ENCODE data around the gene NARF. TPM values are rescaled to one million over a fixed set of nuclear protein-coding genes. Genes with fewer than 3 reads are reported as not detected.

The NARF gene
- total RNA-seq, 3 donors from 2014 or later, result 31.9 to 59.5 (median 44.9) TPM

DNA sequence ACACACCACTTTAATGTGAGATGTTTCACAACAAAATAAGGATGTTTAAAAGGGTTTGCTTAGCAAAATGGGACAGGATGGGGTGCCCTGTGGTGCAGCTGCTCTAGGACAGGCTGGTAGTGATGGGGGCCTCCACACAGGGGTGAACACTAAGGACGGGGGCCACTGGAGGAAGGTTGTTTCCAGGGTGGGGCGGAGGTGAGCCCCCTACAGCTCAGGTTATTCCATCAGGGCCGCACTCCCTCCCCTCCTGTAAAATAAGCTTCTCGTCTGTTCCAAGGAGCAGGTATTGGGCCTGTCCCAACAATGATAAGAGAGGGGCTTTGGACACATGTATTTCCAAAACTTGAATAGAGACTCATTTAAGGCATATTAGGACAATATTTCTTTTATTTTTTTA, 42.3 kb upstream of the NARF start:
- Histone ChIP-seq H3K4me3 (no peak overlapping the region), H3K27ac (no peak overlapping the region), H3K4me1 (peaks cover 2 to 6% of the 10 kb centered on the region in 2 donors), H3K27me3 (no peaks in the 10 kb centered on the region), H3K9me3 (no peaks in the 10 kb centered on the region), H3K36me3 (no peaks in the 10 kb centered on the region)
- TF ChIP-seq, protein P1, sequence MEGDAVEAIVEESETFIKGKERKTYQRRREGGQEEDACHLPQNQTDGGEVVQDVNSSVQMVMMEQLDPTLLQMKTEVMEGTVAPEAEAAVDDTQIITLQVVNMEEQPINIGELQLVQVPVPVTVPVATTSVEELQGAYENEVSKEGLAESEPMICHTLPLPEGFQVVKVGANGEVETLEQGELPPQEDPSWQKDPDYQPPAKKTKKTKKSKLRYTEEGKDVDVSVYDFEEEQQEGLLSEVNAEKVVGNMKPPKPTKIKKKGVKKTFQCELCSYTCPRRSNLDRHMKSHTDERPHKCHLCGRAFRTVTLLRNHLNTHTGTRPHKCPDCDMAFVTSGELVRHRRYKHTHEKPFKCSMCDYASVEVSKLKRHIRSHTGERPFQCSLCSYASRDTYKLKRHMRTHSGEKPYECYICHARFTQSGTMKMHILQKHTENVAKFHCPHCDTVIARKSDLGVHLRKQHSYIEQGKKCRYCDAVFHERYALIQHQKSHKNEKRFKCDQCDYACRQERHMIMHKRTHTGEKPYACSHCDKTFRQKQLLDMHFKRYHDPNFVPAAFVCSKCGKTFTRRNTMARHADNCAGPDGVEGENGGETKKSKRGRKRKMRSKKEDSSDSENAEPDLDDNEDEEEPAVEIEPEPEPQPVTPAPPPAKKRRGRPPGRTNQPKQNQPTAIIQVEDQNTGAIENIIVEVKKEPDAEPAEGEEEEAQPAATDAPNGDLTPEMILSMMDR (IDR thresholded peaks at IDR 0.05), result no peak
- no peak for TF ChIP-seq POLR2AphosphoS5 (IDR thresholded peaks at IDR 0.05)
- TF ChIP-seq POLR2A (IDR thresholded peaks at IDR 0.05), result no peak
- intact Hi-C loops (cut with DNase I; ENCODE audit: low total_unique reads), result loop anchor here (10.0 kb wide), 2 partner anchors 61 to 181 kb away; partner anchors contain the start of gene TEX19
- no peak for DNase-seq (ENCODE audit: low spot score in 2 of 2)

DNA sequence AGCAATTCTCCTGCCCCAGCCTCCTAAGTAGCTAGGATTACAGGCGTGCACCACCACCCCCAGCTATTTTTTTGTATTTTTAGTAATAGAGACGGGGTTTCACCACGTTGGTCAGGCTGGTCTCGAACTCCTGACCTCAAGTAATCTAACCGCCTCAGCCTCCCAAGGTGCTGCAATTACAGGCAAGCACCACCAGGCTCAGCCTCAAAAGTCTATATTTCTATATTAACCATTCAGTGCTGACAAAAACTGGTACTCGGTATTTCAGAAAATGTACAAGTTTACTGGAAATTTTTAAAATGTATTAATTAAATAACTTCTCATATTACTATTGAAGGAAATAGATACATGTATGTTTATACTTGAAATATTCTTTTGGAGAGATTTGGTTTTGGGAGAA, 41.8 kb upstream of the NARF start:
- H3K4me1 ChIP-seq, result peaks cover 2 to 6% of the 10 kb centered on the region in 2 donors
- no peaks in the 10 kb centered on the region for H3K36me3 ChIP-seq
- intact Hi-C loops (cut with DNase I; ENCODE audit: low total_unique reads), result loop anchor here (10.0 kb wide), 2 partner anchors 62 to 182 kb away; partner anchors contain the start of gene TEX19
- no peak for DNase-seq (ENCODE audit: low spot score in 2 of 2)
- no peaks in the 10 kb centered on the region for H3K9me3 ChIP-seq
- TF ChIP-seq, protein P1 (IDR thresholded peaks at IDR 0.05), result peak in 1 of 3 donors; percentile 8
- no peak for TF ChIP-seq POLR2A (IDR thresholded peaks at IDR 0.05)
- no peaks in the 10 kb centered on the region for H3K27me3 ChIP-seq
- H3K27ac ChIP-seq, result no peak overlapping the region
- no peak overlapping the region for H3K4me3 ChIP-seq

DNA sequence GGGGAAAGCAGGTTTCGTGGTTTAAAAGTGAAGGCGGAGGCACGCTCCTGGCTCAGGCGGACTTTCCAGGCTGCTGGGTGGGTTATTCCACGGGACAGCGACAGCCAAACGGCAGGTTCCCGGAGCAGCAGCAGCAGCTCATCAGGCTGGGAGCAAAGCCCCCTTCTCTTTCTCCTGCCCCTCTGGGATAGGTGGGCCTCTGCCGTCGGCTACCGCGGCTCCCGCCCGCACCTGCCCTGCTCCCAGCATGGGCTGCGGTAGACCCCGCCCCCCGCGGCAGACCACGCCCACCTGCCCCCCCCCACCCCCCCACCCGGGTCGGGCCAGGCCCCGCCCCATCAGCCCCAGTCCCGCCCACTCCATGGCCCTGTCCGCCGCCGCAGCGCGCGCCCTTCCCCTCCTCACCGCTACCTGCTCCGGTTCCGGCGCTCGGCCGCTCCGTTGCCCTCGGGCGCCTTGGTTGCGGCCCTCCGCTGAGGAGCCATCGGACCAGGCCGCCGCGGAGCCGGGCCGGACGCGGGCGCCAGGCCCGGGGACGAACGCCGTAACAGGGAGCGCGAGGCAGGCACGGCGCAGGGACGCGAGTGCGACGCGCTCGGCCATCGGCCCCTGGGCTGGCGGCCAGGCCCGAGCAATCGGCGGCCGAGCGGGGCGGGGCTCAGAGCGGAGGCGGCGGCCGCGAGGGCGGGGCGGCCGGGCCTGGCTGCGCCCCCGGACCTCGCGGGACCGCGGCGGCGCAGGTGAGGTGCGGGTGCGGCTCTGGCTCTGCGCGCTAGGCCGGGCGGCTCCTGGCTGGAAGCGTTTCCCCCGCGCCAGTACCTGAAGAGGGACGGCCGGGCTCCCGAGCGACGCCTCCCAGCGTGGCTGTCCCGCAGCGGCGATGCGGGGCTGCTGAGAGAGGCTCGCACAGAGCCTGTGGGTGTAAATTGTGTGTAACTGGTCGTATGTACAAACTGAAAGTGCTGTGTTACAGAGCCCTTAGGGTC, 40.2 kb upstream of the NARF start, which contains the start of the genes HEXD and OGFOD3:
HEXD (plus strand) TSS at position 347 of the 986 bp plus-strand sequence. CDS start 1,453 bp downstream, outside the sequence.
OGFOD3 (minus strand) TSS at position 586 of the 986 bp plus-strand sequence; CDS start at position 485, 101 bp downstream.
- H3K27me3 ChIP-seq, result no peaks in the 10 kb centered on the region
- no peaks in the 10 kb centered on the region for H3K36me3 ChIP-seq
- peaks cover 6 to 8% of the 10 kb centered on the region in 2 donors for H3K9me3 ChIP-seq
- H3K27ac ChIP-seq, result peak within 1 kb of the TSS; percentile 89 to 95
- H3K4me1 ChIP-seq, result peaks cover 2 to 6% of the 10 kb centered on the region in 2 donors
- TF ChIP-seq, protein P1 (IDR thresholded peaks at IDR 0.05), result peak in 1 of 3 donors; percentile 32
- TF ChIP-seq POLR2A (IDR thresholded peaks at IDR 0.05) (no peak), POLR2AphosphoS5 (IDR thresholded peaks at IDR 0.05) (peak; percentile 85 to 89 (median 88))
- intact Hi-C loops (cut with DNase I; ENCODE audit: low total_unique reads), result loop anchor here (10.0 kb wide), 2 partner anchors 63 to 183 kb away; partner anchors contain the start of gene TEX19
- H3K4me3 ChIP-seq, result peak within 1 kb of the TSS; percentile 74 to 98 (median 81)
- peak; percentile 73 to 74 for DNase-seq (ENCODE audit: low spot score in 2 of 2)

DNA sequence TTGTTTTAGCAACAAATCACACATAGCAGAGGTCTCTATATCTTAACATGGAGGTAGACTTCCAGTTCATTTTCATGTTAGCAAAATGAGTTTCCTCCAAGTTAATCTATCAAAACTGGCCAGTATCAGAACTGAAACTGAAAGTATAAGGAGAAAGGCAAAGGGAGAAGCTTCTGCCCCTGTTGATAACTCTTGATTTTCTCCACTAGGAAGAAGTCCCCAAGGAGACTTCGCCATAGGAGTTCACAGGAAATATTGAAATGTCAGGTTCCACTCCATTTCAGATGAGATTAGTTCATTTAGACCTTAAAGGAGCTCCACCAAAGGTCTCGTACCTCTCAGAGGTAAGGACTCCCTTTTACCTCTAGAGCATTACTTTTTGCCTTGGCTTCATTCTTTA, 39.0 kb upstream of the NARF start:
- no peak for DNase-seq (ENCODE audit: low spot score in 2 of 2)
- Histone ChIP-seq H3K36me3 (no peaks in the 10 kb centered on the region), H3K27me3 (no peaks in the 10 kb centered on the region), H3K4me1 (peaks cover 2 to 6% of the 10 kb centered on the region in 2 donors), H3K4me3 (peak overlapping the region in 1 of 3 donors; percentile 98), H3K27ac (no peak overlapping the region), H3K9me3 (peaks cover 6 to 8% of the 10 kb centered on the region in 2 donors)
- TF ChIP-seq, protein P1 (IDR thresholded peaks at IDR 0.05), result no peak
- intact Hi-C loops (cut with DNase I; ENCODE audit: low total_unique reads), result loop anchor here (10.0 kb wide), 2 partner anchors 65 to 185 kb away; partner anchors contain the start of gene TEX19

Data from breast epithelium (tissue), 4 donors.